ENCODE results near the gene PLPP1.

PLPP1 gene

GRCh38 chr5:55534436-55535198 lies at the start of gene PLPP1:
Gene PLPP1, minus strand, starts transcription at chr5:55534964. Its CDS starts 335 bp downstream, at chr5:55534629.
- DNase-seq (ENCODE audit: low spot score) = peak; percentile 98

- DNase-seq (ENCODE audit: low spot score) = no peak
Measured at GRCh38 chr5:55583578-55583977, 48.8 kb upstream of the PLPP1 start.

GRCh38 chr5:55582256-55582655 lies 47.5 kb upstream of the PLPP1 start:
- no peak for DNase-seq (ENCODE audit: low spot score)

- DNase-seq (ENCODE audit: low spot score) = no peak
Measured at GRCh38 chr5:55580042-55580441, 45.3 kb upstream of the PLPP1 start.

- DNase-seq (ENCODE audit: low spot score) = no peak
Measured at GRCh38 chr5:55578771-55579170, 44.0 kb upstream of the PLPP1 start.

GRCh38 chr5:55577353-55578060 lies 42.7 kb upstream of the PLPP1 start:
- no peak for DNase-seq (ENCODE audit: low spot score)

- no peak for DNase-seq (ENCODE audit: low spot score)
Measured at GRCh38 chr5:55576661-55577060, 41.9 kb upstream of the PLPP1 start.

GRCh38 chr5:55575815-55576583 lies 41.2 kb upstream of the PLPP1 start:
- no peak for DNase-seq (ENCODE audit: low spot score)

- no peak for DNase-seq (ENCODE audit: low spot score)
Measured at GRCh38 chr5:55572600-55572999, 37.8 kb upstream of the PLPP1 start.

GRCh38 chr5:55572020-55572419 lies 37.3 kb upstream of the PLPP1 start:
- DNase-seq (ENCODE audit: low spot score) = no peak

- DNase-seq (ENCODE audit: low spot score) = no peak
Measured at GRCh38 chr5:55570570-55570969, 35.8 kb upstream of the PLPP1 start.

- no peak for DNase-seq (ENCODE audit: low spot score)
Measured at GRCh38 chr5:55570026-55570425, 35.3 kb upstream of the PLPP1 start.

GRCh38 chr5:55569513-55569865 lies 34.7 kb upstream of the PLPP1 start:
- no peak for DNase-seq (ENCODE audit: low spot score)

- DNase-seq (ENCODE audit: low spot score) = no peak
Measured at GRCh38 chr5:55568654-55569512, 34.1 kb upstream of the PLPP1 start.

GRCh38 chr5:55564721-55565120 lies 30.0 kb upstream of the PLPP1 start:
- DNase-seq (ENCODE audit: low spot score) = no peak

GRCh38 chr5:55558484-55558883 lies 23.7 kb upstream of the PLPP1 start:
- DNase-seq (ENCODE audit: low spot score) = no peak

GRCh38 chr5:55557123-55557522 lies 22.4 kb upstream of the PLPP1 start:
- no peak for DNase-seq (ENCODE audit: low spot score)

GRCh38 chr5:55554585-55555202 lies 19.9 kb upstream of the PLPP1 start:
- DNase-seq (ENCODE audit: low spot score) = no peak

- DNase-seq (ENCODE audit: low spot score) = no peak
Measured at GRCh38 chr5:55551904-55552303, 17.1 kb upstream of the PLPP1 start.

GRCh38 chr5:55551358-55551757 lies 16.6 kb upstream of the PLPP1 start:
- DNase-seq (ENCODE audit: low spot score) = no peak

GRCh38 chr5:55547781-55548180 lies 13.0 kb upstream of the PLPP1 start:
- DNase-seq (ENCODE audit: low spot score) = no peak
